Fibroblast of skin of left quadriceps (primary cell): ENCODE data around the gene MMP12.
"Not testable (repeated sequence)": the region's sequence is repeated elsewhere in the genome, so short reads cannot be mapped to it uniquely, and the experiment has no call there.

Experiments used
- DNase-seq, 2 experiments: peaks; one replicate each; pipeline ENCODE4 v3.0.0-alpha.2; 2013; ENCODE audit warnings: low read depth in 2 of 2

Gene MMP12

GRCh38 chr11:102874852-102875251 is at the start of gene MMP12:
Gene MMP12 (minus strand): TSS chr11:102874982. CDS start chr11:102874937, 45 bp downstream.
- DNase-seq: no peak

- no peak for DNase-seq
Measured at GRCh38 chr11:102921587-102922220, 46.9 kb upstream of the MMP12 start.

GRCh38 chr11:102920118-102920684 is 45.4 kb upstream of the MMP12 start:
- no peak for DNase-seq

GRCh38 chr11:102915044-102915375 is 40.2 kb upstream of the MMP12 start:
- no peak for DNase-seq

- DNase-seq: peak in 1 of 2 experiments; percentile 34
Measured at GRCh38 chr11:102914238-102915043, 39.7 kb upstream of the MMP12 start.

GRCh38 chr11:102912482-102912830 is 37.7 kb upstream of the MMP12 start:
- no peak for DNase-seq

- no peak for DNase-seq
Measured at GRCh38 chr11:102911758-102912481, 37.1 kb upstream of the MMP12 start.

- DNase-seq: not testable (repeated sequence)
Measured at GRCh38 chr11:102905848-102906247, 31.1 kb upstream of the MMP12 start.

- not testable (repeated sequence) for DNase-seq
Measured at GRCh38 chr11:102903895-102904294, 29.1 kb upstream of the MMP12 start.

GRCh38 chr11:102900346-102900745 is 25.6 kb upstream of the MMP12 start:
- DNase-seq: no peak

GRCh38 chr11:102891736-102892135 is 17.0 kb upstream of the MMP12 start:
- DNase-seq: peak in 1 of 2 experiments; percentile 14

- DNase-seq: no peak
Measured at GRCh38 chr11:102886999-102887398, 12.2 kb upstream of the MMP12 start.

GRCh38 chr11:102883141-102883540 is 8.4 kb upstream of the MMP12 start:
- DNase-seq: no peak

GRCh38 chr11:102882389-102883024 is 7.7 kb upstream of the MMP12 start:
- DNase-seq: peak; percentile 37 to 40

- no peak for DNase-seq
Measured at GRCh38 chr11:102879801-102880200, 5.0 kb upstream of the MMP12 start.

GRCh38 chr11:102878595-102878994 is 3.8 kb upstream of the MMP12 start:
- no peak for DNase-seq

- not testable (repeated sequence) for DNase-seq
Measured at GRCh38 chr11:102869354-102869964, 5.3 kb downstream of the MMP12 start.

GRCh38 chr11:102868339-102868738 is 6.4 kb downstream of the MMP12 start:
- no peak for DNase-seq

GRCh38 chr11:102864724-102865123 is 10.1 kb downstream of the MMP12 start:
- no peak for DNase-seq

GRCh38 chr11:102853956-102854355 is 20.8 kb downstream of the MMP12 start:
- no peak for DNase-seq

- DNase-seq: no peak
Measured at GRCh38 chr11:102853055-102853454, 21.7 kb downstream of the MMP12 start.
